HepG2 (cell line): Measurements from ENCODE around the gene PLD2.

ENCODE experiments used
- CTCF ChIP-seq: sonication (generic); formaldehyde crosslinking; IDR thresholded peaks from 2 replicates; pipeline ENCODE4 v1.5.0; 2020; ENCODE audit warnings: mild to moderate bottlenecking, missing genetic modification reagents, moderate library complexity
- EHMT2 ChIP-seq: fragments of 200-600 bp; sonication (generic); IDR thresholded peaks from 2 replicates; pipeline ENCODE4 v1.7.0; 2017; ENCODE audit warnings: antibody characterized with exemption, low read depth, low read length, borderline replicate concordance
- ESRRA ChIP-seq: sonication (generic); formaldehyde crosslinking; IDR thresholded peaks from 2 replicates; pipeline ENCODE4 v1.5.1; 2020; ENCODE audit warnings: mild to moderate bottlenecking, low read depth, missing genetic modification reagents
- FOXC1 ChIP-seq: sonication (generic); formaldehyde crosslinking; IDR thresholded peaks from 2 replicates; pipeline ENCODE4 v1.8.0; 2022; ENCODE audit warnings: mild to moderate bottlenecking, missing genetic modification reagents, borderline replicate concordance
- HMGXB4 ChIP-seq, 2 experiments: sonication (generic) in 1 of 2; formaldehyde crosslinking in 1 of 2; IDR thresholded peaks; 2 replicates each; pipeline versions ENCODE4 v1.4.0 to v1.6.1; 2018 to 2020; ENCODE audit warnings: missing genetic modification reagents in 2 of 2, borderline replicate concordance in 1 of 2, low read depth in 1 of 2, mild to moderate bottlenecking in 1 of 2, missing biosample characterization in 1 of 2
- POLR2AphosphoS5 ChIP-seq: IDR thresholded peaks from 2 replicates; pipeline ENCODE4 v1.6.1; 2012; ENCODE audit warnings: low read depth, low read length
- ZBED4 ChIP-seq: sonication (generic); formaldehyde crosslinking; IDR thresholded peaks from 2 replicates; pipeline ENCODE4 v1.4.0; 2020; ENCODE audit warnings: missing genetic modification reagents, borderline replicate concordance
- ZNF747 ChIP-seq: sonication (generic); formaldehyde crosslinking; IDR thresholded peaks from 2 replicates; pipeline ENCODE4 v1.8.1; 2023; ENCODE audit warnings: missing genetic modification reagents, mild to moderate bottlenecking, borderline replicate concordance

- TF ChIP-seq FOXC1 (no peak), HMGXB4 (CRISPR knock-in tag; IDR thresholded peaks at IDR 0.05; ENCODE audit: borderline replicate concordance in 1 of 2, low read depth in 1 of 2) (no peak), EHMT2 (no peak), CTCF (CRISPR knock-in tag) (no peak), ESRRA (no peak), ZNF747 (CRISPR knock-in tag) (no peak), POLR2AphosphoS5 (no peak), ZBED4 (no peak)
Observed at GRCh38 chr17:4854111-4854681, 47.2 kb downstream of the PLD2 start.
